Nucleus accumbens (tissue), 56 donors: ENCODE measurements around the gene SORCS2.

Experiments used
- DNase-seq, 56 donors: peaks; one replicate each; lab custom pipeline; 2025; lab: John Stamatoyannopoulos, UW

SORCS2 gene

DNA sequence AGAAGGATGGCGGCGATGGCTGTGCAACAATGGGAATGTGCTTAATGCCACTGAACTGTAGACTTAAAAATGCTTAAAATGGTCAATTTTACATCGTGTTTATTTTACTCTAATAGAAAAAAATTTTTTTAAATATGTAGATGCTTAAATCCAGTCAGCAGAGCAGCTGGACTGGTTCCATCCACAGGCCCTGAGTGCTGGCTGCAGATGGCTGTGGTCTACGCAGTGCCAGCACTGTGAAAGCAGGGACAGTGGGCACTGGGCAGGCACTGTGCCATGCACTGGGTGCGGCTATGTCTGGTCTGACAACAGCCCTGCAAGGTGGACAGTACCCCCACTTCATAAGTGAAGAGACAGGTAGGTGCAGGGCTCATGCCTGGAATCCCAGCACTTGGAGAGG lies 572.1 kb downstream of the SORCS2 start:
- DNase-seq: no peak

DNA sequence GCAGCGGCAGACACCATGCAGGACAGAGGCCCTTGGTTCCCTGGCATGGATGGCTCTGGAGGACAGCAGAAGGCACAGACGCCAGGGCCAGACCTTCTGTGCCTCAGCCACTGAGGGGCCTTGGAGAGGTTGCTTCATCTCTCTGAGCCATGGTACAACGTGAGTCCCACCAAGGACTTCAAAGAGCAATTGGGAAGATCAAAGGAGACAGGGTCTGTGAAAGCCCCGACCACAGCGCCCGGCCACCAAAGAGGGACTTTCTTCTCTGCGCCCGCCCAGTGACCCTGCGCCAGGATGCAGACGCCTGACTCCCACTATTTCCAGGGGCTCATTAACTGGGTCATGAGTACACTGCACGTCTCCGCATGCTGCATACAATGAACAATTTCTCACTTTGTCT lies 573.3 kb downstream of the SORCS2 start:
- DNase-seq: peak in 1 of 56 donors; percentile 7

DNA sequence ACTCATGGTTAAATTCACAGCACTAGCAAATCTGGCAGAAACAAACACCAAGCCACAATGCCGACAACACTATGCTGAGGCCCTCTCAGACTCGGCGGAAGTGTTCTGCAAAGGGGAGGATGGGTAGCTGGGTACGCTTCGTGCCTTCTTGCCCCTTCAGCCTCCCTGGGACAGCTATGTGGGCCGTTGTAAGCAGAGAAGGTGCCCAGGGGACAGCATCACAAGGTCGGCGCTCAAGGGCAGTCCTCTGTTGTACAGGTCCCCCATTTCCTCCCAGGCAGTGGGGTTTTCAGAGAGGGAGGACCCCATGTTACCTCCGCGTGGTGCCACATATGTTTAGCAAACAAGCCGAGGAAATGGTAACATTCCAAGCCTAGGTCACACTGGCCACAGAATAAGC lies 573.7 kb downstream of the SORCS2 start:
- no peak for DNase-seq

DNA sequence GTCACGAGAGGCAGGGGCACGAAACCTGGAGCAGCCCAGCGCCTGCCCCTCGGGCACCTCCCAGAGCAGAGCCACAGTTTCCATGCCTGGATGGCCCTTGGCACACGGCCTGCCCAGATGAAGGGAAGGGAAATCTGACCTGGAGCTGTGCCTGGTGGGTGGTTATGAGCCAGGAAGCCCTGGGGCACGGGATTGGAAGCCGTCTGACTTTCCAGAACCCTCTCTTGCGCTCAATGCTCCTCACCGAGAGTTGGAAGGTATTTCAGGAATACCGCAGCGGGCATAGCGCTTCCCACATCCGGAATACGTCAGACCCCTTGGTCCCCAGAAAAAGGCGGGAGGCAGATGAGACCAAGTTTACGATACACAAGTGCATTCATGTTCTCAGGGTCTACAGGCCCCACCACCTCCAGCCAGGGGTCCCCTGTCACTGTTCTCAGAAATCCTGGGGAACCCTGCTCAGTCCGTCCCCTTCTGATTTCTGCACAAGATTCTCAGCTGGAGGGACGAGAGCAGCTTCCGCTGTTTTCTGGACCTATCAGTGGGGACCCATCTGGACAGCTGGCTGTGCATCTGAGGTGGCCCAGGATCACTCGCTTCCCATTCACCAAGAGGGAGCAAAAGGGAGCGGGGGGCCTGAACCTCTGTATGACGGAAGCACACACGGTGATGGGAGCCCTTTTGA lies 574.5 kb downstream of the SORCS2 start:
- DNase-seq: no peak

DNA sequence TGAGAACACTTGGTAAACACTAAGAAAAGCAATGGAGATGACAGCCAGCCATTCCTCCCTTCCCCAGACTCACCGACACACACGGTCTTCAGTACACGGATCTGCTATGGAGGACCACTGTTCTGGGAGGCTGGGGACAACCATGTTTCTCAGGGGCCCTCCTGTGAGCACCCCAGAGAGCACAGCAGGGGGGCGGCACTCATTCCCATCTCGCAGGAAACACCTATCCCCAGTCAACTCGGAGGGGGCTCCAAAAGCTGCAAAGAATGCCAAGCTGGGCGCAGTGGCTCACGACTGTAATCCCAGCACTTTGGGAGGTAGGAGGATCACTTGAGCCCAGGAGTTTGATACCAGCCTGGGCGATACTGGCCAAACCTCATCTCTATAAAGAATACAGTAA lies 575.2 kb downstream of the SORCS2 start:
- no peak for DNase-seq

DNA sequence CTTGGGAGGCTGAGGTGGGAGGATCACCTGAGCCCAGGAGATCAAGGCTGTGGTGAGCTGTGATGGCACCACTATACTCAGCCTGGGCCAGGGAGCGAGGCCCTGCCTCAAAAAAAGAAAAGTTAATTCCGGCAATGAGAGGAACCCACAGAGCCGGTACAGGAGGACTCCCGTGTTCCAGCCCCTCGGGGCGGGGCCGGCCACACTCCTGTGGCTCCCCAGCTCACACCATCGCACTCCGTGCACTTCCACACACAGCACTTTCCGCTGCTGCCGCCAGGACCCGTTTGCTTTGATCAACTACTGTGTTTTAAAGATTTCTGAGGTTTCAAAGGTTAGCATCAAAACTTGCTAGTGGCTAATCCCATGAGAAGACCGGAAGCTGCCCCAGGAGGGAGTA lies 575.6 kb downstream of the SORCS2 start:
- no peak for DNase-seq

DNA sequence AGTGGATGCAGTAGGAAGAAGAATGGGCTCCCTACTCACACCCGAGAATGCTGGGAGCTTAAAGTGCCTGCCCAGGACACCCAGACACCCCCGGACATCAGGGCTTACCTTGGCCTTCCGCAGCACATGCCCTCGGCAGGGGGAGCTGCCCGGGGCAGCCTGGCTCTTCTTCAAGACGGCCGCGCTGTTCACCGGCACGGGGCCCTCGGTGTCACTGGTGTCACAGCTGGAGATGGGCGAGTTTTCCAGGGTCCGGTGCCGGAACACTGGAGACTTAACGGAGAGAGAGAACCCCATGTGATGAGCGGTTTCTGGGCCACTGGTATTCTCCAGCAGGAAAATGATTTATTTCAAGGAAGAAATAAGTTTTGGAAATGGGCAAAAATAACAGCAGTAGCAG lies 576.4 kb downstream of the SORCS2 start:
- DNase-seq: no peak

DNA sequence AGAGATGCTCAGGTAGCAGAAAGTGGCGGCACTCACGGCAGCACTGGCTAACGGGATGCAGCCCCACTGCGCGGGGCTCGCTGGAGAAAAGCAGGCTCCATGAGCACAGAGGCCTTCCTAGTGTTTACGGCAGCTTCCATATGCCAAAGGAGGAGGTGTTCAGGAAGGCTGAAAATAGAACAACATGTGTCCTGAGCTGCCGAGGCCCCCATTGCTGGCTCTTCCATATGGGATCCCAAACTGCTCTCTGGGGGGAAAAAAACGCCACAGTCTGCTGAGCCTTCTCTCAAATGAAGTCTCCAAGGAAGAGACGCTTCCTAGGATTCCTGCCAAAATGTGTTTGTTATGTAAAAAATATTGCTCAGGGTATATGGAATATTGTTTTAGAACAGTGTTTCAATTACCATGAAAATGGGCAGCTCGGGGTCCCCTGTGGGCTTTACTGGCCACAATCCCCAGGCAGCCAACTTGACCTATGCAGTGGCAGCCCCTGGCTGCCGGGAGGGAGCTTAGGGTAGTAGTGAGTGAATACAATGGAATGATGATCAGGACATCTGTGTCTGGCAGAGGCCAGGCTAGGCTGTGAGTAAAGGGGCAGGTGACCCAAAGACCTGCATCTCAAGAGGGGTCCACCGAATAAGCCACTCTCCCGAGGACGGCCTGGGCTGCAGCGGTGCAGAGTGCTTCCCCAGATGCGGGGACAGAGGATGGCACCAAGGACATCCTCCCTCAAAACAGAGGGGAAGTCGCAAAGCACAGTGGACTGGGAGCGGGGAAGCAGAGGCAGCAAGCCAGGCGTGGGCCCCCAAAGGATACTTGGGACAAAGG lies 577.3 kb downstream of the SORCS2 start:
- no peak for DNase-seq

DNA sequence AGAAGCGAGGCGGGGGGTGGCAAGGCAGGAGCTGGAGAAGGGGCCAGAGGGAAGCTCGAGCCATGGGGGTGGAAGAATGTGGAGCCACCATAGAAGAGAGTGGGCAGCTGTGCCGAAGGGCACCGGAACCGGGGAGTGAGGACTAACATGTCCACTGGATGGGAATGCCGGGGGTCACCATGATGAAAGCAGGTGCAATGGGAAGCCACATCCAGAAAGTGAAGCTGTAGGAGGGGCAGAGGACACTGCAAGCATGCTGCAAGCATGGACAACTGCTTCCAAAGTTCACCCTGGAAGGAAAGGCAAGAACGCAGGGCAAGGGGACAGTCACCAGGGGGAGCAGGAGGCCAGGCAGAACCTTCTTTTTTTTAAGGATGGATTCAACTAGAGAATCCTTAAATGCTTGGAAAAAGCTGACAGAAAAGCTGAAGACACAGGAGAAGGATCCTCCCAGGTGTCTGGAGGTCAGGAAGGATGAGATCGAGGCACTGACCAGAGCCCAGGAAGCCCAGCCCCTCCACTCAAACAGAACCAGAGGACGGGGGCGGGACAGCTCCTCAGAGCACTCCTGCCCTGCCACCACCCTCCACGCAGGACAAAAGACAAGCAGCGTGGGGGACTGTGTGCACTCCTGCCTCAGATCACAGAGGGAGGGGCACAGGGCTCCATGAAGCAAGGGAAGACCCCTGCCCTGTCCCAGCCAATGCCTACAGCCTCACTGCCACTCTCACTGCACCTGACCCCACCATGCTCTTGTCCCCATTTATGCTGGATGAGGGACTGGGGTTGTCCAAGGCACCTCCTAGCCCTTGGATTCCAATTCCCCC lies 578.1 kb downstream of the SORCS2 start:
- DNase-seq: peak in 5 of 56 donors; percentile 19 to 55 (median 20)

DNA sequence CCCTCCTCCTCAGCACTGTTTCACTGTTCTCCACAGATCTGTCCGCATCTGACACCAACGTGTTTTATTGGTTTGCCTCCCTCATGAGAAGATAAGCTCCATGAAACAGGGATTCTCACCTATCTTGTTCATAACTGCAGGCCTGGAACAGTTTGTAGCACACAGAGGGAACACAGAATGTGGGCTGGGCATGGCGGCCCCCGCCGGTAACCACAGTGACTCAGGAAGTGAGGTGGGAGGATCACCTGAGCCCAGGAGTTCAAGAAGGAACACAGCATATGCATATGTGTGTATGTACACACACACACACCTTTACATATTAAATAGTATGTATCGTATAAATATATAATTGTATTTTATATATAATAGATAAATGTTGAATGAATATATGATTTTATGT lies 578.7 kb downstream of the SORCS2 start:
- peak in 29 of 56 donors; percentile 12 to 77 (median 45) for DNase-seq

DNA sequence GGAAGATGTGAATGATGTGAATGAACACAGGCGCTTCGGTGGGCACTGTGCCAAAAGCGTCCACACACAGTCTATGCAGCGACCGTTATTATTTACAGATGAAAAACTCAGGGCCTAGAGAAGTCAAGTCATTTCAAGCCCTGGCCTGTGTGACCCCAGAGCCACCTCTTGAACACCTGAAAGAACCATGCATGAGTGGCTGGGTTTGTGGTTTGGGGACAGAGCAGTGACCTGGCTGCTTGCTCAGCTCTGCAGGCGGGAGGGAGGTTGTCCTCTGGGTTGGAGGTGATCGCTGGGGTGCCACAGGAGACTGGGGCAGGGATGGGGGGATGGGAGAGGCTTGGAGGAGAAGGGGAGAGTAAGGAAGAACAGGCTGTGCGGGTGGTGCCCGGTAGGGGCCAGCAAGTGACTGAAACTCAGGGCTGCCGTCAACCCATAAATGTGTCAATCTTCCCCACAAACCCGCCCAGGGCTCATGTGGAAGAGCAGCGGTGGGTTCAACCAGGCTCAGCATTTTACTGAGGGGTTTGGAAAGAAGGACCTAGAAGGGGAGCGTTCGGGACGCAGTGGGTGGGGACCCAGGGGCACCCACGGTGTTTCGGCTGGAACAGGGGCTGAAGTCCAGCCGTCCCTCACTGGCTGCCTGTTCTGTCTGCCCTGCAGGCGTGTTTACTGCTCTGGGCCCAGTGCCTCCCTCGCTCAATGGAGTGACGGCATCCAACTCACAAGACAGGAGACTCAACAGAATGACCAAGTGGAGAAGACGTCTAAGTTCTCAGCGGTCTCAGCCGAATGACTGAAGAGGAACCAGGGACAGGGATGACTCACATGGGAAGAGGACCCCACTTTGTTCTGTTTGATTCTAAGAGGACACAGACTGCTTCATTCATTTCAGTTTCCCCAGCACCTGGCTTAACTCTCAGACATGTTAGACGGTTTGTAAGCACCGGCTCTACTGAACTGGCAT lies 579.5 kb downstream of the SORCS2 start:
- no peak for DNase-seq

DNA sequence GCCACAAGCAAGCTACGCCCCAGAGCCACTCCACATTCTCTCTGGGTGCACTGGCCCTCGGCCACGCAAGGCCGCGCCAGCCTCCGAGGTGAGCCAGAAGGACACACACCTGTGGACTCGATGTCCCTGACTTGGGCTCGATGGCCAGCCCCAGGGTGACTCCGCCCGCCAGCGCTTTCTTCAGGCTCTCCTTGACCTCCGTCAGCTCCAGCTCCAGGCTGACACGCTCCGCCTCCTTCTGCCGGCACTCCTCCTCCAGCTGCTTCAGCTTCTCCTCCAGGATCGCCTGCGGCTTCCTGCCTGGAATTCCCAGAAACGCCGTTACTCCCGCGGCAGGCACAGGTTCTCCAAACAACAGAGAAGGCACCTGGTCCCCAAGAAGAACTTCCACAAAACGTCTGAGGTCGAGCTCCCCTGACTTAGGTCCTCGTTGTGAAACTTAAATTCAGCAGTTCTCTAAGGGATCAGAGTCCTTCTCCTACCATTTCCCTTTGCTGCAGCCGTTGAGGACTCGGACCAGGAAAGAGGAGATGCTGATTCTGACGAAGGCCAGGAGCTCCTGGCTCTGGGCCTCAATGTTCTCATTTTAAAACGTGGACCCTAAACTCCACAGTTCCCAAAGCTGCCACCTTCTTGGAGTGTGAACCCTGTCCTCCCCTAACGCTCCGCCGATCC lies 580.5 kb downstream of the SORCS2 start:
- DNase-seq: no peak

DNA sequence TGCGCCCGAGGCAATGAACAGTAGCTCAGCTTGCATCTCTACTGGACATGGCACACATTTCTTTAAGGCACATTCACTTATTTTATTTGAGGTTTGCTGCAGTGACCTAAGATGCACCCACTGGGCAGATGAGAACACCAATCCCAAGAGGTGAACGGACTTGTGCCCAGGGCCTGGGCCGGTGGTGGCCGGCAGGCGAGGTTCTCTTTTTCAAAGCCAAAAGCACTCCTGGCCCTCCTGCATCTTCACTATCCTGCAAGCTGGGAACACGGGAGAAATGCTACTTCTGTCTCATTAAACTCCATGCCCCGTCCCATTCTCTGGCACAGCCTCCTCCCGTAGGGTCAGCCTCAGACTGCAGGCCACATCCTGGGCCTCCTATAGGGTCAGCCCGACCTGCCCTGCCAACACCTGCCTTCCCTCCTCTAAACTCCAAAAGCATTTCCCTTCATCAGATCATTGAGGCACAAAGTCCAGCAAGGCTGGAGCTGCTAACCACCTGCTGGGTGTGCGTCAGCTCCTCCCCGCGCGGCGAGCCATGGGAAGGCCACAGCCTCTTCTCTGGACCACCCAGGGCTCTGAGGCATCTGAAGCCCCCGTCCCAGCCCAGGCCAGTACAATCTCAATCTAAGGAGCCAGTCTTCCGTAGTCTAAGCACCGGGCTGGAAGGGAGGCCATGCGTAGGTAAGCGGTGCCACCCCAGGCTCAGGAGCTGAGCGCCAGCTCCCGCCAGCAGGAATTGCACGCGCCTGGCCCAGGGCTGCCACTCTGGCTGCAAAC lies 581.3 kb downstream of the SORCS2 start:
- DNase-seq: no peak

DNA sequence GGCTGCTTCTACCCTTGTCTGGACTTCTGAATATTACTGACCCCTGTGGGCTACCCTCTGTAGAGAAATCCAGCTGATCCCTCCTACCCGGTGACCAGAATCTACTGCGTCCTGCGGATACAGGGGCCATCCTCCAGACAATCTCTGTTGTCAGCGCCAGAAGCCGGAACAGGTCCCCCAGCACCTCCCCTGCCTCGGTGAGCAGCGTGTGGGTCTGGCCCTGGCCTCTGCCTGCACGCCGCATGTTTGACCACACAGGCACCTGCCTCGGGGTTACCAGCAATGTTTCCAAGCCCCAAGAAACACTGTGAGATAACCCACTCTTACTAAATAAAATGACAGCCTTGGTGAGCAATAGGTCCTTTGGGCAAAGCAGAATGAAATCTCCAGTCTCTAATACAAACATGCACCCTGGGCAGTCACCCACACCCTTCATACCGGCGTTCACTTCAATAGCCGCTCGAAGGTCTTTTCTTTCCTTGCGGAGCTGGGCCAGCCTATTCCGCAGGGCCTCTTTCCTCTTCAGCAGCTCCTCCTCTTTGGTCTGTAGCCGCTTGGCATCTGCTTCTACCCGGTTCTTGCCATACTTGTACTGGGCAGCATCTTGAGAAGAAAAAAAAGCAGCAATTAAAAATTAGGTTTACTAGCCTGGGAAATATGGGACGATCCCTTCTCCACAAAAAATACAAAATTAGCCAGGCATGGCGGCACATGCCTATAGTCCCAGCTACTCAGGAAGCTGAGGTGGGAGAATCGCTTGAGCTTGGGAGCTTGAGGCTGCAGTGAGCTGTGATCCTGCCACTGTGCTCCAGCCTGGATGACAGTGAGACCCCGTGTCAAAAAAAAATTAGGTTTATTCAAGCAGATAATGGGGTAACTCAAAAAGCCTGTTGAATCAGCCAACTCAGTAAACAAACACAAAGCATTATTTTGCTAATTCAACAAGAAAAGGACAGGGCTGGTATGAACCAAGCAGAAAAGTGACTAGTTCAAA lies 582.3 kb downstream of the SORCS2 start:
- peak in 5 of 56 donors; percentile 22 to 37 (median 26) for DNase-seq

DNA sequence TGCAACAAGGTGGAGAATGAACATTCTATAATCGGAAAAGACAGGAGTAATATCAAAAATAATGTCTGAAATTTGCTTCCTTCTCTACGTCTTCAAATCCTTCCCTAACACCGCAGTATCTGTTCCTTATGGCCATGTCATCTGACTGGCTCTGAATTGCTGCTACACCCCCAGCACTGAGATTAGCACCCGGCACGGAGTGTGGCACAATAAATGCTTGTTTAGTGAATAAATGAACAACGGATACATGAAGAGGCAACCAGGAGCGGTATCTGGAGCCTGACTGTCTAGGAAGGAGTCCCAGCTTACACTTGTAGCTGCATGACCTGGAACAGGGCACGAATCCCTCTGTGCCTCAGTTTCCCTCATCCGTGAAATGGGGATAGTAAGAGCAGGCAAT lies 583.1 kb downstream of the SORCS2 start:
- DNase-seq: no peak

DNA sequence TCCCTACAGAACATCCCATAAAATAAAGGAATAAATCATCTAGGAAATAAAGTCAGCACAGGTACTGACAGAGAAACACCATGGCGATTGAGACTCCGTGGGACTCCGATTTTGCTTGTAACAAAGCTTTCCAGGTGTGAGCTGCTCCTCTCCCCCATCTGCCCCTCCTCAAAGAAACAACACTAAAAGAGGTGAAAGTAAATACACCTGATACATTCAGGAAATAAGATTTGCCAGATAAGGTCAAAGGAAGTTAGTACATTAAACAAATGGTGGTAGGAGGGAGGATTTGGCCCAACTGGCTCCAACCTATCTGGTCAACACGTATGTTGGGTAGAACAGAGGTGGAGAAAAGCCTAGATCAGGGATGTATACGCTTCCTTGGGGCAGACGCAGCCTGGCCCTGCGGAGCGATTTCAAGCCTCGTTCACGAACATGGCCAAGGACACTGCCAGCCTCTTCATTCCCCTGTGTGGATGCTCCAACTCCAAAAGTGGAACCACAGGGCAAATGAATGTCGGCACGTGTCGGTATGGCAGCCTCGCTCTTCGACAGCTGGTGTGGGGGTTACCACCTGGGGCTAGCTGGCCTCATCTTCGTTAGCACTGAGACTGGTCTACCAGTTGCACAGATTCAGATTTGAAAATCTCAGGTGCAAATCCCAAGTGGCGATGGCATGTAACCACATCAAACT lies 584.8 kb downstream of the SORCS2 start:
- DNase-seq: no peak
